ENCODE data around the gene GDPD1.
A peak's percentile ranks its signal among the peaks of the same experiment; 100 is the strongest.

DNA sequence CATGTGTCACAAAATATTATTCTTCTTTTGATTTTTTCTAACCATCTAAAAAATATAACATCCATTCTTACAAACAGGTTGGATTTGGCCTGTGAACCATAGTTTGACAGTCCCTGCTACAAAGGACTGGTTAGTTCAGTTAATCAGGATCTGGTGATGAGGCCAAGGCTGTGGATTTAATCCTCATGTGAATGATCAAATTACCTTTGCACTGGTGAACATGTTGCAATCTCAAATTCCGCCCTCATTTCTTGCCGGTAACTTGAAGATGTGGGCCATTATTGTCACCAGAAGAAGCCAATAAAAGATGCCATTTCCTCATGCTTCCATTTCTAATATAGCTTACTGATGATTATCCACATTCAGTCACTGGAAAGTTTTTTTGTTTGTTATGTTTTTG lies 75.9 kb downstream of the GDPD1 start:
- TF ChIP-seq, protein P1, sequence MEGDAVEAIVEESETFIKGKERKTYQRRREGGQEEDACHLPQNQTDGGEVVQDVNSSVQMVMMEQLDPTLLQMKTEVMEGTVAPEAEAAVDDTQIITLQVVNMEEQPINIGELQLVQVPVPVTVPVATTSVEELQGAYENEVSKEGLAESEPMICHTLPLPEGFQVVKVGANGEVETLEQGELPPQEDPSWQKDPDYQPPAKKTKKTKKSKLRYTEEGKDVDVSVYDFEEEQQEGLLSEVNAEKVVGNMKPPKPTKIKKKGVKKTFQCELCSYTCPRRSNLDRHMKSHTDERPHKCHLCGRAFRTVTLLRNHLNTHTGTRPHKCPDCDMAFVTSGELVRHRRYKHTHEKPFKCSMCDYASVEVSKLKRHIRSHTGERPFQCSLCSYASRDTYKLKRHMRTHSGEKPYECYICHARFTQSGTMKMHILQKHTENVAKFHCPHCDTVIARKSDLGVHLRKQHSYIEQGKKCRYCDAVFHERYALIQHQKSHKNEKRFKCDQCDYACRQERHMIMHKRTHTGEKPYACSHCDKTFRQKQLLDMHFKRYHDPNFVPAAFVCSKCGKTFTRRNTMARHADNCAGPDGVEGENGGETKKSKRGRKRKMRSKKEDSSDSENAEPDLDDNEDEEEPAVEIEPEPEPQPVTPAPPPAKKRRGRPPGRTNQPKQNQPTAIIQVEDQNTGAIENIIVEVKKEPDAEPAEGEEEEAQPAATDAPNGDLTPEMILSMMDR (IDR thresholded peaks at IDR 0.05; ENCODE audit: low read depth, low read length, missing input control) = no peak
- TF ChIP-seq, protein P2, sequence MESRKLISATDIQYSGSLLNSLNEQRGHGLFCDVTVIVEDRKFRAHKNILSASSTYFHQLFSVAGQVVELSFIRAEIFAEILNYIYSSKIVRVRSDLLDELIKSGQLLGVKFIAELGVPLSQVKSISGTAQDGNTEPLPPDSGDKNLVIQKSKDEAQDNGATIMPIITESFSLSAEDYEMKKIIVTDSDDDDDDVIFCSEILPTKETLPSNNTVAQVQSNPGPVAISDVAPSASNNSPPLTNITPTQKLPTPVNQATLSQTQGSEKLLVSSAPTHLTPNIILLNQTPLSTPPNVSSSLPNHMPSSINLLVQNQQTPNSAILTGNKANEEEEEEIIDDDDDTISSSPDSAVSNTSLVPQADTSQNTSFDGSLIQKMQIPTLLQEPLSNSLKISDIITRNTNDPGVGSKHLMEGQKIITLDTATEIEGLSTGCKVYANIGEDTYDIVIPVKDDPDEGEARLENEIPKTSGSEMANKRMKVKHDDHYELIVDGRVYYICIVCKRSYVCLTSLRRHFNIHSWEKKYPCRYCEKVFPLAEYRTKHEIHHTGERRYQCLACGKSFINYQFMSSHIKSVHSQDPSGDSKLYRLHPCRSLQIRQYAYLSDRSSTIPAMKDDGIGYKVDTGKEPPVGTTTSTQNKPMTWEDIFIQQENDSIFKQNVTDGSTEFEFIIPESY (IDR thresholded peaks at IDR 0.05) = peak; percentile 2
- TF ChIP-seq RAD21 (IDR thresholded peaks at IDR 0.05) = no peak
- TF ChIP-seq, protein P3, sequence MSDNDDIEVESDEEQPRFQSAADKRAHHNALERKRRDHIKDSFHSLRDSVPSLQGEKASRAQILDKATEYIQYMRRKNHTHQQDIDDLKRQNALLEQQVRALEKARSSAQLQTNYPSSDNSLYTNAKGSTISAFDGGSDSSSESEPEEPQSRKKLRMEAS (IDR thresholded peaks at IDR 0.05) = no peak
- TF ChIP-seq FOXA1 (IDR thresholded peaks at IDR 0.05) = no peak
- TF ChIP-seq RXRA (IDR thresholded peaks at IDR 0.05) = peak in 1 of 2 donors; percentile 49
- TF ChIP-seq TAF1 (conservative IDR thresholded peaks at IDR 0.05) = no peak
- no peak for TF ChIP-seq JUND (IDR thresholded peaks at IDR 0.05)
- TF ChIP-seq SP1 (IDR thresholded peaks at IDR 0.05) = no peak
- no peak for TF ChIP-seq EGR1 (IDR thresholded peaks at IDR 0.05; ENCODE audit: low read depth in 2 of 2)
- TF ChIP-seq, protein P4, sequence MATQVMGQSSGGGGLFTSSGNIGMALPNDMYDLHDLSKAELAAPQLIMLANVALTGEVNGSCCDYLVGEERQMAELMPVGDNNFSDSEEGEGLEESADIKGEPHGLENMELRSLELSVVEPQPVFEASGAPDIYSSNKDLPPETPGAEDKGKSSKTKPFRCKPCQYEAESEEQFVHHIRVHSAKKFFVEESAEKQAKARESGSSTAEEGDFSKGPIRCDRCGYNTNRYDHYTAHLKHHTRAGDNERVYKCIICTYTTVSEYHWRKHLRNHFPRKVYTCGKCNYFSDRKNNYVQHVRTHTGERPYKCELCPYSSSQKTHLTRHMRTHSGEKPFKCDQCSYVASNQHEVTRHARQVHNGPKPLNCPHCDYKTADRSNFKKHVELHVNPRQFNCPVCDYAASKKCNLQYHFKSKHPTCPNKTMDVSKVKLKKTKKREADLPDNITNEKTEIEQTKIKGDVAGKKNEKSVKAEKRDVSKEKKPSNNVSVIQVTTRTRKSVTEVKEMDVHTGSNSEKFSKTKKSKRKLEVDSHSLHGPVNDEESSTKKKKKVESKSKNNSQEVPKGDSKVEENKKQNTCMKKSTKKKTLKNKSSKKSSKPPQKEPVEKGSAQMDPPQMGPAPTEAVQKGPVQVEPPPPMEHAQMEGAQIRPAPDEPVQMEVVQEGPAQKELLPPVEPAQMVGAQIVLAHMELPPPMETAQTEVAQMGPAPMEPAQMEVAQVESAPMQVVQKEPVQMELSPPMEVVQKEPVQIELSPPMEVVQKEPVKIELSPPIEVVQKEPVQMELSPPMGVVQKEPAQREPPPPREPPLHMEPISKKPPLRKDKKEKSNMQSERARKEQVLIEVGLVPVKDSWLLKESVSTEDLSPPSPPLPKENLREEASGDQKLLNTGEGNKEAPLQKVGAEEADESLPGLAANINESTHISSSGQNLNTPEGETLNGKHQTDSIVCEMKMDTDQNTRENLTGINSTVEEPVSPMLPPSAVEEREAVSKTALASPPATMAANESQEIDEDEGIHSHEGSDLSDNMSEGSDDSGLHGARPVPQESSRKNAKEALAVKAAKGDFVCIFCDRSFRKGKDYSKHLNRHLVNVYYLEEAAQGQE (IDR thresholded peaks at IDR 0.05) = no peak
- TF ChIP-seq, protein P5, sequence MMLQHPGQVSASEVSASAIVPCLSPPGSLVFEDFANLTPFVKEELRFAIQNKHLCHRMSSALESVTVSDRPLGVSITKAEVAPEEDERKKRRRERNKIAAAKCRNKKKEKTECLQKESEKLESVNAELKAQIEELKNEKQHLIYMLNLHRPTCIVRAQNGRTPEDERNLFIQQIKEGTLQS (IDR thresholded peaks at IDR 0.05) = no peak
